H1 (cell line): Measurements from ENCODE around the gene BRD4. TPM values are rescaled to one million over a fixed set of nuclear protein-coding genes. Genes with fewer than 3 reads are reported as not detected.

Experiments used
- CBX8 ChIP-seq: fragments of 300-800, 300-1000 bp; sonication (generic); IDR thresholded peaks from 2 replicates; pipeline ENCODE4 v1.7.1; 2016; ENCODE audit warnings: low read depth, low read length, borderline replicate concordance
- CEBPB ChIP-seq: IDR thresholded peaks from 2 replicates; pipeline ENCODE4 v1.6.1; 2012; ENCODE audit warnings: low read depth, low read length
- POLR2AphosphoS5 ChIP-seq: IDR thresholded peaks from 2 replicates; pipeline ENCODE4 v1.6.1; 2011; ENCODE audit warnings: low read depth, low read length
- SP4 ChIP-seq: IDR thresholded peaks from 2 replicates; pipeline ENCODE4 v1.6.1; 2012; ENCODE audit warnings: low read length, inconsistent platforms
- TEAD4 ChIP-seq: IDR thresholded peaks from 2 replicates; pipeline ENCODE4 v1.6.1; 2012; ENCODE audit warnings: low read depth, low read length, inconsistent platforms, mixed read lengths
- polyA plus RNA-seq, 7 experiments: library from polyadenylated mRNA; depleted of rRNA in 3 of 7; stranded (reverse) in 5 of 7; unstranded in 2 of 7; fragments of >200 nt in 5 of 7; fragments of 200-250 nt in 2 of 7; gene quantifications; 1 replicate in 5 of 7; 2 replicates in 1 of 7; 4 replicates in 1 of 7; pipeline versions ENCODE4 v1.2.1 to v1.2.3, GENCODE V29; 2011 to 2013; ENCODE audit warnings: missing spikeins in 2 of 7, mixed read lengths in 2 of 7
- total RNA-seq: library from RNA; stranded (reverse); fragmentation: NEBNext Ultra II Directional; extraction: Animal tissue kit (Norgen Biotek cat#: 25700); gene quantifications from 2 replicates; pipeline ENCODE4 v1.2.1, GENCODE V29; 2021
- TF ChIP-seq, protein P1 (sequence below), 3 experiments: IDR thresholded peaks; 1 replicate in 2 of 3; 2 replicates in 1 of 3; pipeline versions ENCODE4 v1.5.1 to v1.6.1; 2011; ENCODE audit warnings: low read length in 3 of 3, mild to moderate bottlenecking in 3 of 3, inconsistent platforms in 2 of 3, low read depth in 1 of 3, moderate library complexity in 1 of 3; ENCODE audit not compliant: insufficient read depth in 1 of 3; ENCODE audit errors: control extremely low read depth in 1 of 3

Gene BRD4
- total and polyA plus RNA-seq, 2 of the 8 experiments (the other 6 are each of a cell fraction or from before 2014, with no cell fraction given), result 14.1 to 146 TPM

DNA sequence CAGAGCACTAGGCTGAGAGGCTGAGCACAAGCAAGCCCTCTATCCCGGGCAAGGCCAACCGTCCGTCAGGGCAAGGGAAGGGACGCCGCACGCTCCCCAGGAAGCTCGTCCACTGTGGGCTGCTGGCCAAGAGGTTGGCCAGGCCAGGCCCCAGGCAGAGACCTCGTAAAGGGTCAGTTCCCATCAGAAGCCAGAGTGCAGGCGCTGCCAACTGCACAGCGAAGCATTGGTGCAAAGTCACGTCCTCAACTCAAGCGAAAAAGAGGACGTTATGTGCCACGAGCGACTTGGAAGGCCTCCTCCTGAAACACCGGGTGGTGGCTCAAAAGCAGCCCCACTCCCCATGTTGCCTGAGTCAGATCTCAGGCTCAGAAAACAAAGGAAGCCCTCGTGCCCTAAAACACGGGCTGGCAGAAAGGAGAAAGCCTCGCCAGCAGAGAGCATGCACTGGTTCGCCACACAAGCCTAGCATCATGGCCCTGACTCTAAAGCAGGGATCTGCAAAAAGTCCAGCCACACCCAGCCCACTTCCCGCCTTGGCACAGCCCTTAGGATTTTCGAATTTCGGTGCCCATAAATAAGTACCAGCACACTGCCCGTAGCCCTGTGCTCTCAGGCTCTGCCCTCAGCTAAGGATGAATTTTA, 42.6 kb upstream of the BRD4 start (continued):
- TF ChIP-seq, protein P1, sequence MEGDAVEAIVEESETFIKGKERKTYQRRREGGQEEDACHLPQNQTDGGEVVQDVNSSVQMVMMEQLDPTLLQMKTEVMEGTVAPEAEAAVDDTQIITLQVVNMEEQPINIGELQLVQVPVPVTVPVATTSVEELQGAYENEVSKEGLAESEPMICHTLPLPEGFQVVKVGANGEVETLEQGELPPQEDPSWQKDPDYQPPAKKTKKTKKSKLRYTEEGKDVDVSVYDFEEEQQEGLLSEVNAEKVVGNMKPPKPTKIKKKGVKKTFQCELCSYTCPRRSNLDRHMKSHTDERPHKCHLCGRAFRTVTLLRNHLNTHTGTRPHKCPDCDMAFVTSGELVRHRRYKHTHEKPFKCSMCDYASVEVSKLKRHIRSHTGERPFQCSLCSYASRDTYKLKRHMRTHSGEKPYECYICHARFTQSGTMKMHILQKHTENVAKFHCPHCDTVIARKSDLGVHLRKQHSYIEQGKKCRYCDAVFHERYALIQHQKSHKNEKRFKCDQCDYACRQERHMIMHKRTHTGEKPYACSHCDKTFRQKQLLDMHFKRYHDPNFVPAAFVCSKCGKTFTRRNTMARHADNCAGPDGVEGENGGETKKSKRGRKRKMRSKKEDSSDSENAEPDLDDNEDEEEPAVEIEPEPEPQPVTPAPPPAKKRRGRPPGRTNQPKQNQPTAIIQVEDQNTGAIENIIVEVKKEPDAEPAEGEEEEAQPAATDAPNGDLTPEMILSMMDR (IDR thresholded peaks at IDR 0.05; ENCODE audit: control extremely low read depth in 1 of 3, insufficient read depth in 1 of 3, low read depth in 1 of 3, low read length in 3 of 3), result no peak
- TF ChIP-seq CEBPB (no peak), POLR2AphosphoS5 (no peak), SP4 (no peak), CBX8 (no peak), TEAD4 (no peak)
